Caki2 (cell line): ENCODE results near the gene SNAPC5. TPM values are rescaled to one million over a fixed set of nuclear protein-coding genes. Genes with fewer than 3 reads are reported as not detected.
"Not testable (repeated sequence)": the region's sequence is repeated elsewhere in the genome, so short reads cannot be mapped to it uniquely, and the experiment has no call there.

Experiments
- DNase-seq: peaks from one replicate; pipeline ENCODE4 v3.0.0-alpha.2; 2015; ENCODE audit warnings: low read depth
- in situ Hi-C: cut with HindIII; loops from 2 replicates; pipeline ENCODE4 v1.10.0; 2016; ENCODE audit warnings: low sequenced_read_pairs, low pct_unique_long_range_greater_than_20kb, mixed read lengths
- total RNA-seq: library from RNA; depleted of rRNA; stranded (reverse); fragments of >200 nt; shearing (Covaris generic); gene quantifications from 2 replicates; pipeline ENCODE4 v1.2.3, GENCODE V29; 2014; ENCODE audit warnings: low replicate concordance; rRNA removed

Gene SNAPC5
- 73.8 and 108 TPM in 2 replicates for total RNA-seq

DNA sequence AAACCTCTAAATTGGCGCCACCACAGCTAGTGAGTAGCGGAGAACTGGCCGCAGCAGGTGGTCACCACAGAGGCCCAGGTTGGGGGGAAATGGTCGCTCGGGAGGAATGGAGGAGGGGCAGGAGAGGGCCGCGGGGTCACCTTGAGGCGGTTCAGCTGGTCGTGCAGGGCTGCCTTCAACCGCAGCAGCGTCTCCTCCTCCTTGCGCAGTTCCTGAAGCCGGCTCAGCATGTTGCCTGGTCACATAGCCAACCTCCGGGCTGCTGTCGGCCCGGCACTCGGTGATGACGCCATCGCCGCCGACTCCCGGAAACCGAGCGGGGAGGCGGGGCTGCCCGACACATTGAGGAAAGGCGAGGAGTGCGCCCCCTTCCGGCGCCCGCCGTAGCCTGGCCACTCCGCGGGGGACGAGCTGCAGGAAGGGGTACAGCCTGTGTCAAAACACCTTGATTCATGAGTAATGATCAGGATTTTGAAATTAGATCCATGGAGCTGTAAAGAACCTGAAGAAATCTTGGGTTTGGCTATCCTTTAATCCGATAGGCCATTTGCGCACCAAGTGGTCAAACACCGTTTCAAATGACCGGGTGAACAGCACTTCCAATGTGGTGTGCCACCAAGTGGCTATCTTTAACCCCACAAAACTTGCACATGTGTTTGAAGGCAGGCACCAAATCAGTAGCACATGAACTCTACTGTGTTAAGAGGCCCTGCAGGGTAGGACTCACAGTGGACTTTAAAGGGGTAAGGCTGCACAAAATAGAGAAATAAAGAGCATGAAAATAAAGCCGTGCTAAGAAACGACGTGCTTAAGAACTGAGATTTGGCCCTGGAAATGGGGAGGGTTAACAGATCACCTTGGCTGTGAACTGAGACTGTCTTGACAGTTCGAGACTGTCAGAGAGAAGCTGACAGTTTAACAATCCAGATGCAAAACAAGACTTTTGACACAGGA is at the start of gene SNAPC5:
Gene SNAPC5 (minus strand): TSS at position 261 of the 954 bp plus-strand sequence. CDS start 31 bp downstream, at position 230.
- peak; percentile 94 for DNase-seq
- in situ Hi-C loops: no loop called here

DNA sequence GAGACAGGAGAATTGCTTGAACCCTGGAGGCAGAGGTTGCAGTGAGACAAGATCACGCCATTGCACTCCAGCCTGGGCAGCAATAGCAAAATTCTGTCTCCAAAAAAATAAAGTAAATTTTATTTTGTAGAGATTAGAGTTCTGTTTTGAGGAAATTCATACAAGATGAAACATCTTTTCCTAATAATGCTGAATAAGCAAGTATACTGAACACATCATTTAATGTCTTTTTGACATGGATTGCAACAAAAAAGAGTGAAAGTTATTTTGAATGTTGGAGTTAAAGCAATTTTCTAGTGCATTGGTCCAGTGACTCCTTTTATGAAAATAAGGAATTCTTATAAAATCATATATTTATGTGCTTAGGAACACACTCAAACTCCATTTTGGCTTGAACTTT is 47.7 kb upstream of the SNAPC5 start:
- no peak for DNase-seq
- in situ Hi-C loops: no loop called here

- in situ Hi-C loops: no loop called here
- no peak for DNase-seq
These were observed 45.3 kb upstream of the SNAPC5 start for GRCh38 chr15:66542896-66543295.

DNA sequence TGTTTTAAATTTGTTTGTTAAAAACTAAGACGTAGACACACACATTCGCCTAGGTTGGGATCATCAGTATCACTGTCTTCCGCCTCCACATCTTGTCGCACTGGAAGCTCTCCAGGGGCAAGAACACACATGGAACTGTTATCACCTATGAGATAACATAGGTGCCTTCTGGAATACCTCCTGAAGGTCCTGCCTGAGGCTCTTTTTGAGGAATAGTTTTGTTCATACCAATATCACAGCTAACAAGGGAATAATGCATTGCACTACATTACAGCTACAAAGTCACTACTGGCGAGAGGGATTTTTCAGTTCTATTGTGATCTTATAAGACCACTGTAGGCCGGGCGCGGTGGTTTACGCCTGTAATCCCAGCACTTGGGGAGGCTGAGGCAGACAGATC is 37.5 kb upstream of the SNAPC5 start:
- DNase-seq: no peak
- in situ Hi-C loops: no loop called here

GRCh38 chr15:66524838-66525237 is 27.3 kb upstream of the SNAPC5 start:
- no peak for DNase-seq
- in situ Hi-C loops: no loop called here

DNA sequence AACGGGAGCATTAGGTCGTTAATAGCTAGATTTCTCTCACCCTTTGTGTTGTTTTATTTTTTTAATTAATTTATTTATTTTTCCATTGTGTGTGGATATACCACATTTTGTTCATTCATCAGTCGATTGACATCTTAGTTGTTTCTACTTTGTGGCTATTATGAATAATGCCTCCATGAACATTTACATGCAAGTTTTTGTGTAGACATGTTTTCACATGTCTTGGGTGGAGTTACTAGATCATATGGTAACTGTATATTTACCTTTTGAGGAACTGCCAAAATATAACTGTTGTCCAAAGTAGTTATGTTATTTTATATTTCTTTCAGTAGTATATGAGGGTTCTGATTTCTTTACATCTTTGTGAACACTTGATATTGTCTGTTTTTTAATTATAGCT is 26.4 kb upstream of the SNAPC5 start:
- in situ Hi-C loops: no loop called here

GRCh38 chr15:66515901-66516322 is 18.4 kb upstream of the SNAPC5 start:
- in situ Hi-C loops: no loop called here
- DNase-seq: no peak

More for the DNA sequence above, 26.4 kb upstream of the SNAPC5 start:
- DNase-seq: no peak

DNA sequence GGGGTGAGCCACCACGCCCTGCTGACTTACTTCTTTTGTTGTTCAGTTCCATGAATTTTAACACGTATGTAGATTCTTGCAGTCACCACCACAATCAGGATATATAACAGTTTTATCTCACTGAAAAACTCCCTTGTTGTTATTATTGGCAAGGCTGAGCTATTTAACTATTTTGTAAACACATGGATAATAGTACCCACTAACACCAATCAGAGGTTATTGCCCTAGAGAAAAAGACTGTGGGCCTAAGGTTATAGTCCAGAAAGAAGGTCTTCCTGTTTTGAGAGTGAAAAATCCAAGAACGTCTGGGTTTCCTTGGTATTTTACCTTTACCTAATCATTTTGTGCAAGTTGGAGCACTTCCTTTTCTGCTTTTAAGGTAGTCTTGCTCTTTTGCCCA is 17.0 kb upstream of the SNAPC5 start:
- no peak for DNase-seq
- in situ Hi-C loops: no loop called here

DNA sequence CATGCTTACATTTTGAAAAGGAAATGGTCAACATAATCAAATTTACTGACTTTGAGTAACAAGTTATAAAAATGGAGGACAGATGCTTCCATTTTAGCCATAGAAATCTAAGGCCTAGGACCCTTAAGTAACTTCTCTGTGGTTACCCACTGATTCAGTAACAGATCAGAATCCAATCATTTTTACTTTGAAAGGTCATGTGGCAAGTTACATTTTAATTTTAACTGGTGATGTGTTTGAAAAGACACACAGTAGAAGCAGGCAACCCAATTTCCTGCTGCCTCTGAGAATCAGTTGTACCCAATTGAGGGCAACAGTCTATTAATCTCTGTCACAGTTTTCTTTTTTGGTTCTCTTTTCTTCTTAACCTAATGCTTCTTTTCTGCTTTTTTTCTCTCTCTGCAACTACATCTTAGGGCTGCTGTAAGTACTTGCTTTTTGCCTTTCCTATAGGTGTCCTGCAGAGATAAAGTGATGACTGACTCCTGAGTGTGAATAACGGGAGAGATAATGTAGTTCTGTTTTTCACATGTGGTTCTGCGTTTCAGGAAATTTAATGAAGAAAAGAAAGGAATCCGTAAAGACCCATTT is 10.8 kb upstream of the SNAPC5 start:
- peak; percentile 4 for DNase-seq
- in situ Hi-C loops: no loop called here

DNA sequence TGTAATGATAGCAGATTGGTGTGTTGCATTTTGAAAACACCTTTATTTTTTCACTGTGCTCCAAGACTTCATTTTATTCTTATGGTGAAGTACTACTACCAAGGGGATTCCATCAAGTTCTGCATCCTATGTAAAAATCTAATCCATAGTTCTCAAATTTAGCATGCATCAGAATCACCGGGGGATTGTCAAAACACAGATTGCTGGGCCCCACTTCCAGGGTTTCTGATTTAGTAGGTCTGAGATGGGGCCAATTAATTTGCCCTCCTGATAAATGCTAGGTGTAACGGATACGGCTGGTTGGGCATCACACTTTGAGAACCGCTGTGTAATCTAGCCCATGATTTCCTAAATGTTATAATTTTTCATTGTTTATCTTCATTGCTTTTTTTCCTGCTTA is 8.3 kb upstream of the SNAPC5 start:
- in situ Hi-C loops: no loop called here
- DNase-seq: no peak

DNA sequence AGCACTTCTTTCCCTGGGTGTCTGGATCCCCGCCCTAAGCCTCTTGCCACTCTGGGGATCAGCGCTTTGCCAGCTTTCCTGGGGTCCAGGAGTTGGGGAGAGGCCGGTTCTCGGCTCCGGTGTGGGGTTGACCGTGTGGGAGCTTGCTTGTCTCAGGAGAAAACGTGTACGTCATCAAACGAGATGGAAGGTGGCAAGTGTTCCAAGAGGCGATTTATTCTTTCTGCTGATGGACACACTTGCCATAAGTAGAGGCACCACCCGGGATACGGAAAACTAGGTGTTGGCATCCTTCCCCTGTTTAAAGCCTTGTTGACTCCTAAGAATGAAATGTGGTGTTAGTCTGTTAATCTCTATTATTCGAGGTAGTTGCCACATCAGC is 7.9 kb upstream of the SNAPC5 start:
- no peak for DNase-seq
- in situ Hi-C loops: no loop called here

DNA sequence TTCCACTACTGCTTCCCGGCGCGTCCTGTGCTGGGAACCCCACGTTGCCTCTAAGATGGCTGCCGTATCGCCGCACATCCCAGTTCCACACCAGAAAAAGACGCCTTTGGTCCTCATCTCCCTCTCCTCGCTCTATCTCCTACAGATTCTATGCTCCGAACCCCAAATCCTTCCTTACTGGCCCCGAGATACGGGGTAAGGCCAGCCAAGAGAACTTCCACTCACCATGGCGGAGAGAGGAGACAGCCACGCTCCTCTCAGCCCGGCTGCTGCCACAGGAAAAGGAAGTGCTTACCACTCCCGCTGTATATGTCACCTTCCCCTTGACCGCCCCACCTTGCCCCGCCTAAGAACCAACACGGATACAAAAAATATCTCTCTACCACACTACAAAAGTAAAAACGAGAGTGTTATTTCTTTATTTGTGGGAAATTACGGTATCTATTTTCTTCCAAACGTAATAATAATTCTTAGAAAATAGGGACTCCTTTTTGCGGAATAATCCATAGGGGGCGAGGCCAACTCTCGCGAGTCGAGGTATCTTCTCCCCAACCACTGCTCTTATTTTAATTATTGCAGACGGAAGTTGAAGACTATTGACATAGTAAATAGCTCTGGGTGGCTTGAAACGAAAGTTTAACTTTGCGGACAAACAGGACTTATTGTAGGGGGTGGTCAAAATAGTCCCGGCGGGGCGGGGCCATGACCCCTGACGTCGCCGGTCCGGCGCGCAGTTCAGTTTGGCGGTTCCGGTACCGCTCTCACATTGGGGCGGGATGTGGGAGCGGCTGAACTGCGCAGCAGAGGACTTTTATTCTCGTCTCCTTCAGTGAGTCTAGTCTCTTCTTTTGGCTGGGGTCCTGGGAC is 7.2 kb upstream of the SNAPC5 start, which contains the start of the genes RPL4 and ZWILCH:
Gene RPL4 (minus strand): TSS at position 293 of the 867 bp plus-strand sequence. CDS start 65 bp downstream, at position 228.
Gene ZWILCH (plus strand): TSS at position 764 of the 867 bp plus-strand sequence. CDS start 13 bp downstream, at position 777.
- in situ Hi-C loops: no loop called here
- DNase-seq: peak; percentile 89

DNA sequence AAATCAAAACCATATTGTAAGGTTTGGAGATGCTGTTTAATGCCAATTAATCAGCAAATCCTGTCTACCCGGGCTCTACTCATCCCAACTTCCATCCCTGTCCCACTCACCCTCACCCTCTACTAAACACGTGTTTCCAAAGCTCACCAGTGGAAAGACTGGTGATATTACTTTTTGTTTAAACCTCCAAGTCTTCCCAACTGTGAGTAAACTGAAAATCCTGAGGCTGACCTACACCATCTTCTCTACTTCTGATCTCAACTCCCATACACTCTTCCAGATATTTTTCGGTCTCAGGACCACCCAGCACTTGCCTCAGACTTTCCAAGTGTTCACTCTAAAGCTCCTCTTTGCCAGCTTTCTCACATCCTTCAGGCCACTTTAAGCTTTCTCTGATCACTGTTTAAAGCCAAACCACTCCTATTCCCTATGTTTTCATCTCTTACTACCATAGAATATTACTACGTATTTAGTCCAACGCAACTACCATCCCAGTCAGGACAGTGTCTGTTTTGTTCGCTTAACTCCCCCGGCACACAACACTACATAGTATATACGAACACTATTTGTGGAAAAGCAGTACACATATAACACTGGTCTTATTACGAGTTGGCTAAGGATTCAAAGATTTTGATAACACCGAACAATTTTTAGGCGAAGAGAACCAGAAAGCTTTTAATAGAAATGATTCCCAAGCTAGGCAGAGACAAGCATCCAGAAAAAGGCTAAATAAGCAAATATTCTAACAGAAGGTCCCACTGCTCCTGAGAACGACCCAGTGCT is 6.4 kb upstream of the SNAPC5 start:
- in situ Hi-C loops: no loop called here
- DNase-seq: no peak

GRCh38 chr15:66503041-66503648 is 5.6 kb upstream of the SNAPC5 start:
- DNase-seq, in situ Hi-C loops: not testable (repeated sequence)

DNA sequence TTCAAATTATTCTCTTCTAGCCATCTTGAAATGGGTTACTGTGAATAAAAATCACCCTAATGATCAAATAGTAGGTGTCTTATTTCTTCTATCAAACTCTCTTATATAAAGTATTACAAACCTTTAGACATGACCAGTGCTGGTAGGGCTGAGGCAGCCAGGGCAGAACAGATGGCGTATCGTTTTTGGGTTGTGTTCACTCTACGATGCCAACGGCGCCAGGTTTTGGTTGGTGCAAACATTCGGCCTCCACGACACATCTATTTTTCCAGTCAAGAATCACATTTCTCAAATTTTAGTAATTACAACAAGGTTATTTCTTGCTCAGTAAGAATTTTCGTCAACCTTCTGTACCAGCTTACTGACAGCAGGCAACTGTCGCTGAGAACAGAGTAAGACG is 4.9 kb upstream of the SNAPC5 start:
- DNase-seq: no peak
- in situ Hi-C loops: no loop called here

DNA sequence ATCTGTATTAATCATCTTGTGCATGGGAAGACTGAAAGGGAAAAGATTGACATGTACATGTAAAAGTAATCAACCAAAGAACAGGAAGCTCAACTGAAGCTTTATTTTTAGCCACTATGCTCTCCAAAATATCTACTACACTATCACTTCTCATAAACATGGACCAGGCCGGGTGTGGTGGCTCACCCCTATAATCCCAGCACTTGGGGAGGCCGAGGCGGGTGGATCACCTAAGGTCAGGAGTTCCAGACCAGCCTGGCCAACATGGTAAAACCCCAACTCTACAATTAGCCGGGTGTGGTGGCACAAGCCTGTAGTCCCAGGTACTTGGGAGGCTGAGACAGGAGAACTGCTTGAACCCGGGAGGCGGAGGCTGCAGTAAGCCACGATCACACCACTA is 2.8 kb upstream of the SNAPC5 start:
- in situ Hi-C loops, DNase-seq: not testable (repeated sequence)
